ENCODE data around the gene KANK3. TPM values are rescaled to one million over a fixed set of nuclear protein-coding genes. Genes with fewer than 3 reads are reported as not detected.
"Not testable (repeated sequence)": the region's sequence is repeated elsewhere in the genome, so short reads cannot be mapped to it uniquely, and the experiment has no call there.

Gene KANK3
- total RNA-seq, 1 experiment from 2014 or later, result 7.7 TPM

GRCh38 chr19:8355631-8356402 lies 12.8 kb upstream of the KANK3 start:
- H3T11ph ChIP-seq (ENCODE audit: low read length), result no peak overlapping the region
- H3K9ac ChIP-seq (ENCODE audit: extremely low read depth, insufficient read length, low read length), result no peak overlapping the region
- peaks cover 0 to 3% of the 10 kb centered on the region in 2 experiments; a peak in 2 of 5 replicates for H3K9me3 Mint-ChIP-seq
- no peaks in the 10 kb centered on the region for H3K9me3 ChIP-seq (ENCODE audit: control insufficient read depth, low read depth, low read length)
- H2BK15ac ChIP-seq (ENCODE audit: low read depth, low read length), result no peak overlapping the region
- no peaks in the 10 kb centered on the region for H3K23me2 ChIP-seq (ENCODE audit: insufficient read length, low read depth, low read length, poor library complexity, severe bottlenecking)
- no peak overlapping the region for H3K4me3 Mint-ChIP-seq
- no peak overlapping the region for H4K8ac ChIP-seq (replicated peaks; ENCODE audit: insufficient read length, low read depth, low read length)
- H2BK5ac ChIP-seq (ENCODE audit: insufficient read length, low read length), result no peak overlapping the region
- no peaks in the 10 kb centered on the region for H3K79me1 ChIP-seq (ENCODE audit: insufficient read depth, low read depth, low read length, poor library complexity, severe bottlenecking)
- no peak overlapping the region for H2BK12ac ChIP-seq (ENCODE audit: insufficient read length, low read depth, low read length)
- H3K27ac ChIP-seq (ENCODE audit: insufficient read length, low read depth, low read length), result no peak overlapping the region
- H3K4me1 Mint-ChIP-seq, result peaks cover 10 to 14% of the 10 kb centered on the region in 2 experiments
- H3K56ac ChIP-seq (ENCODE audit: insufficient read length, low read depth, low read length), result no peak overlapping the region
- H3K4me2 ChIP-seq (ENCODE audit: insufficient read depth, insufficient read length, low read length), result no peak overlapping the region
- no peaks in the 10 kb centered on the region for H3K79me2 ChIP-seq (ENCODE audit: insufficient read depth, low read length)
- no peak for TF ChIP-seq CTCF (conservative IDR thresholded peaks at IDR 0.05)
- H2AFZ ChIP-seq (ENCODE audit: low read length), result no peak overlapping the region
- no peak overlapping the region for H3K14ac ChIP-seq (ENCODE audit: insufficient read depth, low read length)
- no peak overlapping the region for H3K23ac ChIP-seq (ENCODE audit: insufficient read length, low read depth, low read length)
- H4K91ac ChIP-seq (ENCODE audit: insufficient read length, low read depth, low read length), result no peak overlapping the region
- no peak overlapping the region for H4K5ac ChIP-seq (ENCODE audit: insufficient read length, low read depth, low read length)
- no peak overlapping the region for H2BK20ac ChIP-seq (ENCODE audit: low read depth, low read length, poor library complexity, severe bottlenecking)
- H3K4me1 ChIP-seq (ENCODE audit: insufficient read depth, low read length), result no peaks in the 10 kb centered on the region
- H4K20me1 ChIP-seq (ENCODE audit: control insufficient read depth, insufficient read depth, insufficient read length), result no peaks in the 10 kb centered on the region
- no peak overlapping the region for H2BK120ac ChIP-seq (ENCODE audit: low read depth, low read length, poor library complexity, severe bottlenecking)
- no peak overlapping the region for H2AK5ac ChIP-seq (ENCODE audit: insufficient read length, low read length)
- H3K27me3 Mint-ChIP-seq (ENCODE audit: low read depth), result peaks cover 7% of the 10 kb centered on the region
- no peak overlapping the region for H3K4ac ChIP-seq (ENCODE audit: low read depth, low read length)
- H3K18ac ChIP-seq (ENCODE audit: insufficient read length, low read depth, low read length), result no peak overlapping the region
- no peak for DNase-seq
- H3K27ac Mint-ChIP-seq, result no peak overlapping the region
- H3K27me3 ChIP-seq (ENCODE audit: insufficient read depth, low read length), result no peaks in the 10 kb centered on the region
- WGBS (ENCODE audit: extremely low coverage, insufficient read length, low lambda C conversion rate), result no CpG with 5 or more reads among the region's 6 CpGs
- H3K36me3 Mint-ChIP-seq (ENCODE audit: insufficient read depth in 1 of 3, low read depth in 3 of 3), result no peaks in the 10 kb centered on the region

DNA sequence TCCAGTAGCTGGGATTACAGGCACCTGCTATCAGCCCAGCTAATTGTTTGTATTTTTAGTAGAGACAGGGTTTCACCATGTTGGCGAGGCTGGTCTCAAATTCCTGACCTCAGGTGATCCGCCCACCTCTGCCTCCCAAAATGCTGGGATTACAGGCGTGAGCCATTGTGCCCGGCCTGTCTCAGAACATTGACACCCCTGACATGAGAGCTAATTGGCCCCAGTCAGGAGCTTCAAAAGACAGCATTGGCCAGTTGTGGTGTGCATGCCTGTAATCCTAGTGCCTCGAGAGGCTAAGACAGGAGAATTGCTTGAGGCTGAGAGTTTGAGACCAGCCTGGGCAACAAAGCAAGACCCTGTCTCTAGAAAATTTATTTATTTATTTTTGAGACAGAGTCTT lies 9.8 kb upstream of the KANK3 start:
- H3K4me3 Mint-ChIP-seq, result peak overlapping the region in 1 of 2 experiments; percentile 43; a peak in 1 of 5 replicates
- H4K91ac ChIP-seq (ENCODE audit: insufficient read length, low read depth, low read length); H2AFZ ChIP-seq (ENCODE audit: low read length): not testable (repeated sequence)

More for the DNA sequence above, 9.8 kb upstream of the KANK3 start:
- H3K79me1 ChIP-seq (ENCODE audit: insufficient read depth, low read depth, low read length, poor library complexity, severe bottlenecking); DNase-seq; H3K56ac ChIP-seq (ENCODE audit: insufficient read length, low read depth, low read length); H2BK15ac ChIP-seq (ENCODE audit: low read depth, low read length); H3K18ac ChIP-seq (ENCODE audit: insufficient read length, low read depth, low read length); H2BK120ac ChIP-seq (ENCODE audit: low read depth, low read length, poor library complexity, severe bottlenecking); H3K9me3 Mint-ChIP-seq; H3K36me3 Mint-ChIP-seq (ENCODE audit: insufficient read depth in 1 of 3, low read depth in 3 of 3); H2BK5ac ChIP-seq (ENCODE audit: insufficient read length, low read length); H3K14ac ChIP-seq (ENCODE audit: insufficient read depth, low read length); H3K4ac ChIP-seq (ENCODE audit: low read depth, low read length); H2BK20ac ChIP-seq (ENCODE audit: low read depth, low read length, poor library complexity, severe bottlenecking); H3K23me2 ChIP-seq (ENCODE audit: insufficient read length, low read depth, low read length, poor library complexity, severe bottlenecking); H3K4me2 ChIP-seq (ENCODE audit: insufficient read depth, insufficient read length, low read length); H3K9me3 ChIP-seq (ENCODE audit: control insufficient read depth, low read depth, low read length); H3K9ac ChIP-seq (ENCODE audit: extremely low read depth, insufficient read length, low read length); H4K20me1 ChIP-seq (ENCODE audit: control insufficient read depth, insufficient read depth, insufficient read length); H2AK5ac ChIP-seq (ENCODE audit: insufficient read length, low read length); H3K27ac Mint-ChIP-seq; H3K23ac ChIP-seq (ENCODE audit: insufficient read length, low read depth, low read length); H3K27me3 Mint-ChIP-seq (ENCODE audit: low read depth); H3K79me2 ChIP-seq (ENCODE audit: insufficient read depth, low read length); H4K5ac ChIP-seq (ENCODE audit: insufficient read length, low read depth, low read length); H3K27me3 ChIP-seq (ENCODE audit: insufficient read depth, low read length); H3T11ph ChIP-seq (ENCODE audit: low read length); H3K27ac ChIP-seq (ENCODE audit: insufficient read length, low read depth, low read length); H4K8ac ChIP-seq (replicated peaks; ENCODE audit: insufficient read length, low read depth, low read length); H2BK12ac ChIP-seq (ENCODE audit: insufficient read length, low read depth, low read length); H3K4me1 ChIP-seq (ENCODE audit: insufficient read depth, low read length): not testable (repeated sequence)
- H3K4me1 Mint-ChIP-seq, result peaks cover 11 to 17% of the 10 kb centered on the region in 2 experiments
- no CpG with 5 or more reads among the region's 5 CpGs for WGBS (ENCODE audit: extremely low coverage, insufficient read length, low lambda C conversion rate)
